ENCODE data around the gene MMP8. TPM values are rescaled to one million over a fixed set of nuclear protein-coding genes. Genes with fewer than 3 reads are reported as not detected.

The MMP8 gene
- total and polyA plus RNA-seq, 9 of the 15 experiments (the other 6 are each of a cell fraction or from before 2014, with no cell fraction given), result not detected

DNA sequence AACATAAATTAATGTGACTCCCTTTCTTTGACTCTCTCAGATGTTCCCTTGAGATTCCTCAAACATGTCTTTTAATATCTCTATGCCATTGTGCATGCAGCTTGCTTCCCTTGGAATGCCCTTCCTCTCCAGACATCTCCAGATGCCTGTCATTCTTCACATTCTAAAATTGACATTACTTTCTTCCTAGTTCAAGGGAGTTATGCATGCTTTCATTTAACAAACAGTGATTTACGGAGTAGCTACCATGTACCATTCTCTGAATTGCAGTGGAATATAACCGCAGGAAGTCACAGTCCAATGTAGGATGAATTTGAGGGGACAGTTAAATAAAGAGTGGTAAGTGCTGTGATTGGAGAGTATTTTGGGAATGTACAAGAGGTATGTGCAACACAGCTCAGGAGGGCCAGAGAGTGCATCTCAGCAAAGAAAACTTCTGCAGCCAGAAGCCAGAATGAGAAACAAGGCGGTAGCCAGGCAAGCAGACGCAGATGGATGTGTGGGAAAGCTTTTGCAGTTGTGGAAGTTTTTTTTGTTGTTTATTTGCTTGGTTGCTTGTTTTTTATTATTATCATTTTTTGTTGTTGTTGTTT is 37.0 kb upstream of the MMP8 start:
- Histone ChIP-seq H3K79me2 (ENCODE audit: control insufficient read depth, insufficient read depth, low read length) (no peaks in the 10 kb centered on the region), H3K4me1 (replicated peaks in 1 of 2; ENCODE audit: control insufficient read depth in 2 of 2, insufficient read depth in 2 of 2, low read length in 2 of 2) (no peaks in the 10 kb centered on the region), H3K9ac (ENCODE audit: insufficient read depth in 1 of 2, low read depth in 2 of 2, low read length in 2 of 2) (no peak overlapping the region), H3K27me3 (ENCODE audit: control insufficient read depth in 2 of 2, insufficient read depth in 2 of 2, low read length in 2 of 2) (no peaks in the 10 kb centered on the region), H3K27ac (ENCODE audit: extremely low read depth, low read depth, low read length) (no peak overlapping the region), H3K4me2 (ENCODE audit: insufficient read depth, low read length) (no peak overlapping the region), H2AFZ (ENCODE audit: low read depth, low read length) (no peak overlapping the region), H3K9me1 (ENCODE audit: control insufficient read depth, insufficient read depth, low read length) (no peaks in the 10 kb centered on the region), H3K9me3 (replicated peaks; ENCODE audit: control insufficient read depth, insufficient read depth, low read depth, low read length) (no peaks in the 10 kb centered on the region), H3K4me3 (no peak overlapping the region), H4K20me1 (replicated peaks; ENCODE audit: control insufficient read depth, insufficient read depth, low read length) (no peaks in the 10 kb centered on the region), H3K36me3 (ENCODE audit: control insufficient read depth, insufficient read depth, low read length) (no peaks in the 10 kb centered on the region)
- DNase-seq (ENCODE audit: extremely low read depth in 1 of 4, low spot score in 3 of 4), result no peak
- no peak for TF ChIP-seq KHSRP (IDR thresholded peaks at IDR 0.05)
- no peak for TF ChIP-seq ZNF639 (CRISPR knock-in tag; conservative IDR thresholded peaks at IDR 0.05 in 1 of 2, IDR thresholded peaks at IDR 0.05 in 1 of 2)
- TF ChIP-seq NR2C1 (IDR thresholded peaks at IDR 0.05), result no peak
- no peak for TF ChIP-seq NR2C1 (tag; IDR thresholded peaks at IDR 0.05)
- TF ChIP-seq MTA1 (IDR thresholded peaks at IDR 0.05; ENCODE audit: borderline replicate concordance), result no peak
- in situ Hi-C loops (cut with MboI) (no loop called here), intact Hi-C loops (cut with micrococcal nuclease) (no loop called here)
- ATAC-seq, result no peak
- CTCF ChIA-PET (ENCODE audit: low intra/inter-chr PET ratio), result no interaction called here
- 0% methylated on average over 4 of the region's 4 CpGs for WGBS (ENCODE audit: insufficient coverage, low coverage, missing lambda C conversion rate)
- no peak for FAIRE-seq
- POLR2A ChIA-PET, result interaction anchor here (1.4 kb wide), 1 partner anchor 13 kb away, joined by 3 read pairs; no protein-coding TSS in a partner anchor
- BruUV-seq (replicated peaks), result no TSS peak

All from K562 (cell line).